Kidney (tissue), 14 donors: ENCODE data around the gene SCARB1. TPM values are rescaled to one million over a fixed set of nuclear protein-coding genes. Genes with fewer than 3 reads are reported as not detected.

ENCODE experiments used
- DNase-seq, 5 donors: peaks; one replicate each; pipeline ENCODE4 v3.0.0-alpha.2; 2013 to 2020
- FAIRE-seq: peaks from 2 replicates; lab custom pipeline; 2012; peaks lifted over from hg19 to GRCh38; lab: Jason Lieb, UNC
- H3K27ac ChIP-seq, 2 donors: one replicate each; pipeline ENCODE4 v1.7.0; 2013; ENCODE audit warnings: low read depth in 2 of 2, low read length in 2 of 2, inconsistent platforms in 1 of 2
- H3K27me3 ChIP-seq: one replicate; pipeline ENCODE4 v1.7.1; 2013; ENCODE audit warnings: low read length, inconsistent platforms; ENCODE audit not compliant: control insufficient read depth, insufficient read depth
- H3K36me3 ChIP-seq, 3 donors: one replicate each; pipeline versions ENCODE4 v1.7.0 to v1.7.1; 2013; ENCODE audit warnings: low read length in 3 of 3, control low read depth in 1 of 3, inconsistent platforms in 1 of 3; ENCODE audit not compliant: insufficient read depth in 3 of 3, control insufficient read depth in 2 of 3
- H3K4me1 ChIP-seq, 3 donors: one replicate each; pipeline versions ENCODE4 v1.7.0 to v1.7.1; 2013; ENCODE audit warnings: low read length in 3 of 3, inconsistent platforms in 1 of 3, low read depth in 1 of 3; ENCODE audit not compliant: control insufficient read depth in 2 of 3, insufficient read depth in 2 of 3
- H3K4me3 ChIP-seq, 3 donors: one replicate each; pipeline versions ENCODE4 v1.7.0 to v1.8.1; 2013; ENCODE audit warnings: low read length in 3 of 3, control low read depth in 1 of 3, inconsistent platforms in 1 of 3
- H3K9ac ChIP-seq, 3 donors: one replicate each; pipeline versions ENCODE4 v1.7.0 to v1.7.1; 2013; ENCODE audit warnings: low read length in 3 of 3, control low read depth in 1 of 3, inconsistent platforms in 1 of 3
- H3K9me3 ChIP-seq, 3 donors: one replicate each; pipeline versions ENCODE4 v1.7.0 to v1.7.1; 2013; ENCODE audit warnings: low read length in 3 of 3, control low read depth in 1 of 3, inconsistent platforms in 1 of 3; ENCODE audit not compliant: control insufficient read depth in 2 of 3, insufficient read depth in 1 of 3
- CTCF ChIP-seq: IDR thresholded peaks from 3 replicates; pipeline ENCODE4 v1.5.1; 2012; ENCODE audit warnings: mild to moderate bottlenecking, moderate library complexity, borderline replicate concordance; ENCODE audit not compliant: insufficient read depth; ENCODE audit errors: extremely low read depth
- intact Hi-C: fragments of 100-400 bp; cut with DNase I; formaldehyde crosslinking; loops from one replicate; pipeline ENCODE4 v1.11.1; 2022
- polyA plus RNA-seq: library from polyadenylated mRNA; stranded (reverse); fragments of 350-450 nt; fragmentation: Illumina TruSeq; extraction: RNeasy Lipid Tissue Mini Kit (QIAGEN cat#74804); gene quantifications from one replicate; pipeline ENCODE4 v1.2.3, GENCODE V29; 2014; ENCODE audit warnings: low read depth, low replicate concordance; ENCODE audit not compliant: insufficient read depth
- total RNA-seq: library from RNA; stranded (reverse); fragmentation: NEBNext Ultra II Directional; extraction: Animal tissue kit (Norgen Biotek cat#: 25700); gene quantifications from one replicate; pipeline ENCODE4 v1.2.1, GENCODE V29; 2021
- donor health status: control.
- donor health status: control.
- donor health status: control.
- donor health status: control.
- donor health status: control.
- donor health status: DM: yes; HTN: yes; CAD: no.
- donor health status: Normal renal cell carcinoma (clear cell type).

Gene SCARB1
- total and polyA plus RNA-seq, 2 donors from 2014 or later = 12.3 to 13.2 TPM

GRCh38 chr12:124855275-124855957 lies 8.2 kb downstream of the SCARB1 start:
- H3K4me3 ChIP-seq = no peak overlapping the region
- intact Hi-C loops = no loop called here
- no peak overlapping the region for H3K9ac ChIP-seq
- peaks cover 0 to 3% (median 0%) of the 10 kb centered on the region in 3 donors for H3K36me3 ChIP-seq
- no peak overlapping the region for H3K27ac ChIP-seq
- H3K9me3 ChIP-seq = no peaks in the 10 kb centered on the region
- FAIRE-seq (no peak), DNase-seq (no peak)
- H3K27me3 ChIP-seq = no peaks in the 10 kb centered on the region
- H3K4me1 ChIP-seq = peaks cover 0 to 9% (median 3%) of the 10 kb centered on the region in 3 donors
- TF ChIP-seq CTCF = no peak

GRCh38 chr12:124854637-124855184 lies 9.0 kb downstream of the SCARB1 start:
- H3K4me3 ChIP-seq = no peak overlapping the region
- FAIRE-seq (no peak), DNase-seq (no peak)
- H3K9ac ChIP-seq = no peak overlapping the region
- intact Hi-C loops = no loop called here
- H3K36me3 ChIP-seq = peaks cover 0 to 3% (median 0%) of the 10 kb centered on the region in 3 donors
- peaks cover 0 to 9% (median 3%) of the 10 kb centered on the region in 3 donors for H3K4me1 ChIP-seq
- H3K27ac ChIP-seq = no peak overlapping the region
- H3K27me3 ChIP-seq = no peaks in the 10 kb centered on the region
- no peaks in the 10 kb centered on the region for H3K9me3 ChIP-seq
- no peak for TF ChIP-seq CTCF

- intact Hi-C loops = no loop called here
- no peak overlapping the region for H3K9ac ChIP-seq
- H3K4me1 ChIP-seq = peaks cover 0 to 9% (median 3%) of the 10 kb centered on the region in 3 donors
- peaks cover 0 to 3% (median 0%) of the 10 kb centered on the region in 3 donors for H3K36me3 ChIP-seq
- H3K9me3 ChIP-seq = no peaks in the 10 kb centered on the region
- TF ChIP-seq CTCF = no peak
- no peak overlapping the region for H3K27ac ChIP-seq
- H3K4me3 ChIP-seq = no peak overlapping the region
- FAIRE-seq (no peak), DNase-seq (no peak)
- no peaks in the 10 kb centered on the region for H3K27me3 ChIP-seq
These were observed 9.7 kb downstream of the SCARB1 start for GRCh38 chr12:124853781-124854636.
